Measurements from ENCODE around the gene MRPL23.

The MRPL23 gene

DNA sequence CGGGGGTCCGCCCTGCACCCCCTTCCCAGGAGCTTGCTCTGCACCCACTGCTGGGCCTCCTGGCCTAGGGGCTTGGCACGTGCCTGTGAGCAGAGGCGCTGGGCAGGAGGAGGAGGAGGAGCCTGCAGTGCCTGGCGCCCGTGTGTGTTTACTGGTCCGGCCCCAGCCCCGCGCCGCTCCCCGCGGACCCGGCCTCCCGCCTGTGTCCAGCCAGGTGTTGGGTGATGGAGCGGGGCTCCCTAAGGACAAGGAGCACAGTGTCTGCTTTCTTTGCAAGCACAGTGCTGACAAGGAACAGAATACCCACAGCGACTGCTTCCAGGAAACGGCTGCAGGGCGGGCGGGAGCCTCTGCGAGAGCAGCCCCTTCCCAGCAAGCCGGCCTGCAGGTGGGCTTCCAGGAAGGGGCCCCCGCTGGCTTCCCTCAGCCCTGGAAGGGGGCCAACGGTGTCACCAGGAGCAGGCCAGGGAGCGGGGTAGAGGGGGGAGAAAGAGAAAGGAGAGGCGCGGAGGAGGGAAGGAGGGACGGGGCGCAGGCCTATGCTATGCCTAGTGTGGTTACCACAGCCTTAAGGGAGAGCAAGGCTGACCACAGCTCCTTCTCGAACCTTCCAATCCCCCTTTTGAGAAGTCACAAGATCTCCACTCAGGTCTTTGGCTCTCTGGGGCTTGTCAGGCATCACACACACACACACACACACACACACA, 43.9 kb downstream of the MRPL23 start:
- DNase-seq (ENCODE audit: low read depth): no peak

DNA sequence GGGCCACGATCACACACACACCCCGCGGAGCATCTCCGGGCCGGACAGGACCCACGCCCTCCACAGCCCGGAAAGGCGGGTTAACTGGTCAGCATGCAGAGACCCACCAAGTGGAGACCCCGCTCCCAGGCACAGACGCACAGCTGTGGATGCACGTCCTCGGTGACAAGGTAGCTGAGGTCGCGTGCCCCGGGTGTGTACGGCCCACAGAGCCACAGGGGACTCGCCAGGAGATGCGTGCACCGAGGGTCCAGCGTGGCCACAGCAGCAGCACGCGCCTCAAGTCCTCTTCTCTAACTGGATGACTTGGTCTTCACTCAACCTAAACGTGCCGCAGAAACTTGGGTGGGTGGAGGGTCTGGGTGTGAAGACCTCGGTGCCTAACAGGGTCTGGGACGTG, 45.0 kb downstream of the MRPL23 start:
- DNase-seq (ENCODE audit: low read depth): no peak

DNA sequence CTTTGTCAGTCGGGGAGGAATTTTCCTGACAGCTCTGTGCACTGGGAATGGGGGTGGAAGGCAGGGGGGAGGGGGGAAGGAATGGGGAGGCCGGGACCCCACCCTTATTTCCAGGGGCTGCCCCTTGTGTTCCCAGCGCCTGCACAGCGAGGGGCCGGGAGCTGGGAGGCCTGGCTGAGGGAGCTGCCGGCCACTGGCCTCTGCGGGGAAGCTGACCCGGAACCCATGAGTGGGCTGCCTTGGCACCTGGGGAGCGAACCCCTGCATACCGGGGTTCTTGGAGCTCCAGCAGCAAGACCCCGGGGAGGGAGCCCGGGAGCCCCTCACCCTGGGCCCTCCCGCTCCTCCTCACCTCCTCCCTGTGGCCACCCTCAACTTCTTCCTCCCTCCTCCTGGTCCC, 47.0 kb downstream of the MRPL23 start:
- DNase-seq (ENCODE audit: low read depth): peak; percentile 3

DNA sequence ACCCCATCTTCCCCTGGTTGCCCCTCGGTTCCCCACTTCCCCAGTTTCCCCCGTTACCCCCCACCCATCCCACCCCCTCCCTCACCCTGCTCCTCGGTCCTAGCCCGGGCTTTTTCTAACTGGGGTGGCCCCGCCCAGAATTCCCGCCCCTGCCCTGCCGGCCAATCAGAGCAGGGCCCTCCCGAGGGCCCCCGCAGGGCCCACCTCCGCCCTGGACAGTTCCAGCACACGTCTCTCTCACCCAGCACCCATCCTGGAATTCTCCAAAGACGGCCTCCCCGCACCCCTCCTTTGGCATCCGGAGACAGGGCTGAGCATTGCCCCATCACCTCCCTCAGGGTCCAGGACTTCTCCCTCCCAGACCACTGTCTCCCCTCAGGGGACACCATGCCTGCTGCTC, 50.6 kb downstream of the MRPL23 start, which contains the start of gene H19:
TSS of gene H19 (minus strand) at position 88 of the 400 bp plus-strand sequence.
- no peak for DNase-seq (ENCODE audit: low read depth)

DNA sequence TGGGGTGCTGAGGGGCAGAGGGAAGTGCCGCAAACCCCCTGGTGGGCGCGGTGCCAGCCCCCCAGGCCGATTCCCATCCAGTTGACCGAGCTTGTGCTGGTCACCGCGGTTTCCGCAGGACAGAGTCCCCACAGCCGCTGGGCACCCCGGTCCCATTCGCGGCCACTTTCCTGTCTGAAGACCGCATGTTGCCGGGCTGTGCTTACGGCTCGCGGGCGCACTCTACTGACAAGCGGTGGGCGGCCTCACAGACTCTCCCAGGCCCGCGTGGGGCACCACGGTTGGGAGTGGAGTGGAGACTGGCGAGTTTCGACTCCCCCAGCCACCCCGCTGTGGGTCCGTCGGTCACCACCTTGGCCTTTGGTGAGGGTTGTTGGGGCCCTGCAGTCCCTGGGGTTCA, 51.2 kb downstream of the MRPL23 start:
- DNase-seq (ENCODE audit: low read depth): no peak

DNA sequence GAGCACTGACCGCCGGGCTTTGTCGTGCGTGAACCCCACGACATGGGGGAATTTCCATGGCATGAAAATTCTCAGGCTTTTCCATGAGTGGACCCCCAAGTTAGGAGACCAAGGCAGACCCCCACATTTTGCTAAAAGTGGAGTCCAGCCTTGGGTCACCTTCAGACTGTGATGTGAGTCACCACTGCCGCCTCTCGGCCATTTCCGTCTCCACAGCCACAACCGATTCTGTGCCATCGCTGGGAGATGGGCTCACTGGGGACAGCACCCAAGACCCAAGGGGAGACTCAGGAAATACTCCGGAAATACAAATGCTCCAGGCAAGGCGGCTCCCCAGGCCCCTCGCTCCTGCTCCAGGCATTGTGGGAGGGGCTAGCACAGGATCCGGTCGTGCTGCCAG, 51.7 kb downstream of the MRPL23 start:
- DNase-seq (ENCODE audit: low read depth): no peak

DNA sequence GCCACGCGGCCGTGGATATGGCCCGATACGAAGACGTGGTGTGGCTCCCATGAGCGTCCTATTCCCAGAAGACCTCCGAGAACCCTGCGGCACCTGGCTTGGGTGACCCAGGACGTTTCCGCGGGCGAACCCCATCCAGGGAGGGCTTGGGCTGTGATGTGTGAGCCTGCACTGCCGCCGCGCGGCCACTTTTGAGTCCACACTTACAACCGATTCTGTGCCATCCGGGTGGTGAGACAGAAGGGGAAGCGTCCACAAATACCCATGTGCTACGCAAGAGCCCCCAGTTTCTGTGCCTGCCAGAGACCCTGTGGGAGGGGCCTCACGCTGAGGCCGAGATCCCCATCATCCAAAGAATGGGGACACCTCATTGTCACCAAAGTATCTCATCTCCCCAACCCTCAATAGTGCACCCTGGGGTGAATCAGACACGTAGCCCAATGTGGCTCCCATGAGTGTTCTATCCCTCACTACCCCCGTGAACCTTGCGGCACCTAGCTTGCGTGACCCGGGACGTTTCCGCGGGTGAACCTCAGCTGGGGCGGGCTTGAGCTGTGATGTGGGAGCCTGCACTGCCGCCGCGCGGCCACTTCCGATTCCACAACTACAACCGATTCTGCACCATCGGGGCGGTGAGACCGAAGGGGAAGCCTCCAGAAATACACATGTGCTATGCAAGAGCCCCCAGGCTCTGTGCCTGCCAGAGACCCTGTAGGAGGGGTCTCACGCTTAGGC, 55.1 kb downstream of the MRPL23 start:
- DNase-seq (ENCODE audit: low read depth): no peak

DNA sequence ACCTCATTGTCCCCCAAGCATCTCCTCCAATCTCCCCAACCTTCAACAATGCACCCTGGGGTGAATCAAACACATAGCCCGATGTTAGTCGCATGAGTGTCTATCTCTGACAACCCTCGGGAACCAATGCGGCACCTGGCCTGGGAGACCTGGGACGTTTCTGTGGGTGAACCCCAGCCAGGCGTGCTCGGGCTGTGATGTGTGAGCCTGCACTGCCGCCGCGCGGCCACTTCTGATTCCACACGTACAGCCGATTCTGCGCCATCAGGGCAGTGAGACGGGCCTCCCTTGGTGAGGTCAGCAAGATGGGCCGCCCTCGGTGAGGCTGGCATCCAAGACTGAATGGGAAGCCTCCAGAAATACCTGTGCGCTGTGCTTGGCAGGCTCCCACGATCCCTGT, 55.7 kb downstream of the MRPL23 start:
- DNase-seq (ENCODE audit: low read depth): no peak

DNA sequence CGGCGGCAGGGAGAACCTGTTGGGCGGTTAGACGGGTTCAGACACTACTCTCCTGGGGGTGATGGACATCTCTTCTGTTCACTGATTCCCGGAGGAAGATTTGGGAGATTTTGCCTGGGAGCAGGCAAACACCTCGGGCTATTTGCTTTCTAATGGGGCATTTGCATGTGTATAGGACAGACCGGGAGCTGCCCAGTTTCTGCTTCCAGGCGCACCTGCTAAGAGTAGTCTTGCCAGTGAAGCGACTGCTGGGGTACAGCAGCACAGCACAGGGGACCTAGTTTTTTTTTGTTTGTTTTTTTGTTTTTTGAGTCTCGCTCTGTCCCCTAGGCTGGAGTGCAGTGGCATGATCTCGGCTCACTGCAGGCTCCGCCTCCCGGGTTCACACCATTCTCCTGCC, 57.3 kb downstream of the MRPL23 start:
- DNase-seq (ENCODE audit: low read depth): no peak

Data from fibroblast of the conjunctiva (primary cell).